GM12801 (cell line): Measurements from ENCODE around the gene NUDT6.

Experiments used
- TF ChIP-seq, protein P1 (sequence below): IDR thresholded peaks from one replicate; pipeline ENCODE4 v1.5.1; 2011; ENCODE audit warnings: control low read depth; ENCODE audit not compliant: insufficient read length; ENCODE audit errors: extremely low read depth

NUDT6 gene

DNA sequence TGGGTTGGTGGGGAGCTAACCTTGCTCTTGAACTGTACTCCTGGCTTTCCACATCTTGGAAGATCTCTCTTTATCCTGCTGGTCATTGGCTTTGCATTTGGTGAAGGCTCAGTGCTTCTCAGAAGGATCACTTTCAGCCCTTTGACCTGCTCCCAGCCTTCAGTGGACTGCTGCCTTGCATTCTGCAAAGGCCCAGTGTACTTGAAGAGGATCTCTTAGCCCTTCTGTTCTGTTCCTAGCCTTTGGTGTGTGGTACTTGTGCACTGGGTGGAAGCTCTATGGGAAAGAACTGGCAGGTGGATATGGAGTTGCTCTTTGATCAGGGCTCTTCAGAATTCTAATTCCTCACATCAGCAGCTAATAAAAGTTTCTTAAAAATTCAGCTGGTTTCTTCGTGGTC, 49.3 kb downstream of the NUDT6 start:
- TF ChIP-seq, protein P1, sequence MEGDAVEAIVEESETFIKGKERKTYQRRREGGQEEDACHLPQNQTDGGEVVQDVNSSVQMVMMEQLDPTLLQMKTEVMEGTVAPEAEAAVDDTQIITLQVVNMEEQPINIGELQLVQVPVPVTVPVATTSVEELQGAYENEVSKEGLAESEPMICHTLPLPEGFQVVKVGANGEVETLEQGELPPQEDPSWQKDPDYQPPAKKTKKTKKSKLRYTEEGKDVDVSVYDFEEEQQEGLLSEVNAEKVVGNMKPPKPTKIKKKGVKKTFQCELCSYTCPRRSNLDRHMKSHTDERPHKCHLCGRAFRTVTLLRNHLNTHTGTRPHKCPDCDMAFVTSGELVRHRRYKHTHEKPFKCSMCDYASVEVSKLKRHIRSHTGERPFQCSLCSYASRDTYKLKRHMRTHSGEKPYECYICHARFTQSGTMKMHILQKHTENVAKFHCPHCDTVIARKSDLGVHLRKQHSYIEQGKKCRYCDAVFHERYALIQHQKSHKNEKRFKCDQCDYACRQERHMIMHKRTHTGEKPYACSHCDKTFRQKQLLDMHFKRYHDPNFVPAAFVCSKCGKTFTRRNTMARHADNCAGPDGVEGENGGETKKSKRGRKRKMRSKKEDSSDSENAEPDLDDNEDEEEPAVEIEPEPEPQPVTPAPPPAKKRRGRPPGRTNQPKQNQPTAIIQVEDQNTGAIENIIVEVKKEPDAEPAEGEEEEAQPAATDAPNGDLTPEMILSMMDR: no peak

DNA sequence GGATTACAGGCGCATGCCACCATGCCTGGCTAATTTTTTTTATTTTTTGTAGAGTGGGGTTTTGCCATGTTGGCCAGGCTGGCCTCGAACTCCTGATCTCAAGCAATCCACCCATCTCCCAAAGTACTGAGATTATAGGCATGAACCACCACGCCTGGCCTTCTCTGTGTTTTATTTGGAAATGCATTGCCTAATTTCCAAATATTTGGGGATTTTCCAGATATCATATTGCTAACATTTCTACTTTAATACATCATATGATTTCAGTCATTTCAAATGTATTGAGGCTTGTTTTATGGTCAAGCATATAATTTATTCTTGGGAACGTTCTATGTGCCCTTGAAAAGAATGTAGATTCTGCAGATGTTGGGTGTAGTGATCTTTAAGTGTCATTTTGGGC, 57.0 kb downstream of the NUDT6 start:
- TF ChIP-seq, protein P1: no peak

DNA sequence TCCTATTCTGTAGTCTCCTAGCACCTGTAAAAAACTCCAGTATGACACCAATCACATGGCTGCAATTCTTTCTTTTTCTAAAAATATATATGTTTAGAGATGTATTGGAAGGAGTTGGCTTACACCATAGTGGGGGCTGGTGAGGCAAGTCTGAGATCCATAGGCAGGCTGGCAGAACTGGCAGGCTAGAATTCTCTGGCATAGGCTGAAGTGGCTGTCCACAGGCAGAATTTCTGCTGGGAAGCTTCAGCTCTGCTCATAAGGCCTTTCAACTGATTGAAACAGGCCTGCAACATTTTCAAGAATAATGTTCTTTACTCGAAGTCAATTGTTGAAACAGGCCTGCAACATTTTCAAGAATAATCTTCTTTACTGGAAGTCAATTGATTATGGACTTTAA, 58.8 kb downstream of the NUDT6 start:
- TF ChIP-seq, protein P1: no peak

DNA sequence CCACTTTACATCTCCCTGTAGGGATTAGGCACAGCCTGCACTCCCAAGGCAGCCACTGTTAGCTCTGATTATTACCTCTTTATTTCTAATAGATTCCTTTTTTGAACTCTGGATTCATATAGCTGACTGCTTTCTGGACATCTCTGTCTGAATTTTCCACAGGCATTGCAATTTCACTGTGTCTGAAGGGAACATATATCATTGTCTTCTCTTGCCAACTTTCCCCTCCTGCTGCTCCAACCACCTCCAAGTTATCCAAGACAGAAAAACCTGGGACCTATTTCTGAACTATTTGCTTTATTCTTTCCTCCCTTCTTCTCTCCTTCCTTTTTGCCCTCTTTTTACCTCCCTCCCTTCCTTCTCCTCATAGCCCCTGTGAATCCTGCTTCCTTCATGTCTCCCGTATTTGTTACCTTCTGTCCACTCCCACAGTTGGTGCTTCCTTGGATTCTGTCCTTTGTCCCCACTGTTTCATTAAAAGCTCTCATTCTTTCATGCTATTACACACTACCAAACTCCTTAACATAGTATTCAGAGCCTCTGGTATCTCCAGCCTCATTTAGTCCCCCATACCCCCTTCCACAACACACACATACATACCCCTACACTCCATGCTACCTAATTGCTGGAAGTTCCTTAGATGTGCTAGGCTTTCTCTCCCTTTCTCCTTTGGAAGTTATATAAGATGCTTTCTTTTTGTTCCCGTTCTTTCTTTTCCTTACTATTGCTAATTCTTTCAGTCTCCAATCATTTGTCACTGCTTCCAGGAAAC, 61.0 kb downstream of the NUDT6 start:
- TF ChIP-seq, protein P1: no peak

DNA sequence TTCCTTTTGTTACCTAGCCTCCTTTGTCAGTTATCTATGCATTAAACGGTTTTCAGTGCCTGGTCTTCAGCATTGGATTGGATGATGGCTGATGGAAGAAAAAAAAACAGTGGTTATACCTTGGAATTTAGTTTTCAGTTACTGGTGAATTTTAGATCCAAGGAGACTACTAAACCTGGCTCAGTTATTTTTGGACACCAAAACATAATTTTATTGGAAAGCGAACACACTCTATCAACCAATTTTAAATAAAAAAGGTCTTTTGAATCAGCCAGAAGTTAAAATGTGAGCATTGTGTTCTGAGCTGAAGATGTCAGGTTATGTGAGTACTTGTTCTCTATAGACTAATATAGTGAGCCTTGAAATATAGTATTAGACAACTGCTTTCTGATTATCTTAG, 63.7 kb downstream of the NUDT6 start:
- TF ChIP-seq, protein P1: no peak

DNA sequence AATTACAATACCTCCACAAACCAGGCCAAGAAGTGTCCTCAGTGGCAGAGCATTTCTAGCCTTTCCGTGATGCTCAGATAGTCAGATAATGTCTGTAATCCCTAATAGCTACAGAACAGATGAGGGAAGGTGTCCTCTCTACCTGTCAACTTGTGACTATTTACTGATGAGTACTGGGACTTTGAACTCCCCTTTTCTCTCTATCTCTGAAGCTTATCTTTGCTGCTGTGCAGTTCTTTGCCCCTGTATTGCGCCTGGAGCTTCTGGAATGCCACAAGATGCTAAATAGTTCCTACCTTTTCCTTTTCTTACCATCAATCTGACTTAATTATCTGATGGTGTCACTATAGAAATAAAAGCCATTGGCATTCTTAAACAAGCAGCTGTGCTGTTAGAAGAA, 65.2 kb downstream of the NUDT6 start:
- TF ChIP-seq, protein P1: no peak

DNA sequence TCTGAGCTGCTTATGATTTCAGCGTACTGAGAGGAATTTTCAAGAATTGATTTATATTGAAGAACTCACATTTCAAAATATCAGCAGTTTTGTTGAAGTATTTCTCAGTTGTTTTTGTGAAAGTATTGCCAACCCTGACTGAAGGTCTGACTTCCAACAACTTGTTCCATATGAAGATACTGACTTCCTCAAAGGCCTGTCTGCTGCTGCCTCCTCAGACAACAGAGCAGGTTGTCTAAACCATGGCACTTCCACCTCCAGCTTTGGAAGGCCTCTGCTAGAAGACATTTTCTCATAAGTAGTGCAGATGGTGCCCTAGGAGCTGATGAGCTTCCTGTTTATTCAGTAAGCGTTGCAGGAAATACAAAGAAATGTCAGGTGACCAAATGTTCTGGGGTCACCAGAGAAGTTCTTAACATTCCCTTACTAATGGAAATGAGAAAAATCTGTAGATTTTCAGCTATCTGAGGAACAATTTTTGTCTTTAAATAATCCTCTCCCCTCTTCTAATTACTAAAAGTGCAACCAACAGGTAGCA, 67.0 kb downstream of the NUDT6 start:
- TF ChIP-seq, protein P1: no peak
